ENCODE results near the gene RIPK3. TPM values are rescaled to one million over a fixed set of nuclear protein-coding genes. Genes with fewer than 3 reads are reported as not detected.

Gene RIPK3
- total RNA-seq (2021), result 0.35 TPM in 1 of 2 replicates, not detected in the other
- long read RNA-seq, partial matches to known transcripts, result 0 of 1 reads
- long read RNA-seq, other reads (novel, unspliced or antisense), result 0 of 1 reads

DNA sequence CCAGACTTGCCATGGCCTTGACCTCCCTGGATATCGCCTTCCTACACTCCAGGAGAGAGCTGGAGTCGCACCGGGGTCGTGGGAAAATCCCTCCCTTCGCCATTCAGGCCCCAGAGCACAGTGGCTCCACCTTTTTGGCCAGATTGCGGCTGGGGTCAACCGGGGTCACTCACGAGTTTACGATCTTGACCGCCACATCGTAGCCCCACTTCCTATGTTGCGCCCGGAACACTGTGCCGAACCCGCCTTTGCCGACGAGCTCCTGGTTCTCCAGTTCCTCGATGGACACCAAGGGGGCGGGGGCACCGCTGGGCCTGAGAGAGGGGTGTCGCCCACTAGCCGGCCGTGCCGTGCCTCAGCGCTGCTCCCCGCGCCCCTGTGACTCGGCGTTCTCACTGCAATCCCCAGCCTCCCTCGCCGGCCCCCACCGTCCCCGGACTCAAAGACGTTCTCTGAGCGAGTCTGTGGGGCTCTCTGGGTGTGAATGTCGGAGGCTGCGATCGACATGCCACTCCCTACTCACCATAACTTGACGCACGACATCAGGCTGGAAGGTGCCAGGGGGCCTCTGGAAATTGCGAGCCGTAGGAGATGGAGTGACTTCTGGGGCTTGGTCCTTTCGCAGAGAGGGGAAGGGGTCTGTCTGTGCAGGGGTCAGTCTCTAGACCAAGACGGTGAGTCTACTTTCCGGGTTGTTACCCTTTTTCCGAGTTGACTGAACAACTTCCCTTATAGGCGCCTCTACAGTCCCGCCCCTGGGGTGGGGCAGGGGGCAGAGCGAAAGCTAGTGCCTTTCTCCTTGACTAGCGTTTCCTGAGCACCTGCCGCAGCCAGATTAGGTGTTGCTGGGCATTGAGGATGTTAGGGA is at the start of gene RIPK3:
TSS of gene RIPK3 (minus strand) at position 708 of the 868 bp plus-strand sequence. CDS start at position 543, 165 bp downstream.
- no peak within 1 kb of the TSS for H3K14ac ChIP-seq (ENCODE audit: insufficient read depth, low read length)
- no peak within 1 kb of the TSS for H3K56ac ChIP-seq (ENCODE audit: insufficient read length, low read depth, low read length)
- H4K8ac ChIP-seq (replicated peaks; ENCODE audit: insufficient read length, low read depth, low read length), result no peak within 1 kb of the TSS
- no peaks in the 10 kb centered on the region for H3K79me2 ChIP-seq (ENCODE audit: insufficient read depth, low read length)
- DNase-seq, result peak; percentile 58
- H2BK12ac ChIP-seq (ENCODE audit: insufficient read length, low read depth, low read length), result no peak within 1 kb of the TSS
- no peak within 1 kb of the TSS for H3K4ac ChIP-seq (ENCODE audit: low read depth, low read length)
- peak within 1 kb of the TSS; percentile 74 for H3K4me2 ChIP-seq (ENCODE audit: insufficient read depth, insufficient read length, low read length)
- no peak within 1 kb of the TSS for H2AFZ ChIP-seq (ENCODE audit: low read length)
- H3K18ac ChIP-seq (ENCODE audit: insufficient read length, low read depth, low read length), result no peak within 1 kb of the TSS
- no peaks in the 10 kb centered on the region for H3K9me3 Mint-ChIP-seq
- no peak within 1 kb of the TSS for H2BK120ac ChIP-seq (ENCODE audit: low read depth, low read length, poor library complexity, severe bottlenecking)
- no peak within 1 kb of the TSS for H4K5ac ChIP-seq (ENCODE audit: insufficient read length, low read depth, low read length)
- no peak within 1 kb of the TSS for H3K23ac ChIP-seq (ENCODE audit: insufficient read length, low read depth, low read length)
- no peak within 1 kb of the TSS for H2BK15ac ChIP-seq (ENCODE audit: low read depth, low read length)
- no peak within 1 kb of the TSS for H2BK20ac ChIP-seq (ENCODE audit: low read depth, low read length, poor library complexity, severe bottlenecking)
- H3K27ac ChIP-seq (ENCODE audit: insufficient read length, low read depth, low read length), result no peak within 1 kb of the TSS
- no peaks in the 10 kb centered on the region for H3K36me3 Mint-ChIP-seq (ENCODE audit: insufficient read depth in 1 of 3, low read depth in 3 of 3)
- no peak within 1 kb of the TSS for H2AK5ac ChIP-seq (ENCODE audit: insufficient read length, low read length)
- H3K4me3 Mint-ChIP-seq, result peak within 1 kb of the TSS; percentile 71 to 87
- TF ChIP-seq CTCF (conservative IDR thresholded peaks at IDR 0.05), result no peak
- no peaks in the 10 kb centered on the region; the same call in 1 of the 2 replicates for H3K4me1 ChIP-seq (ENCODE audit: insufficient read depth, low read length)
- H3K9me3 ChIP-seq (ENCODE audit: control insufficient read depth, low read depth, low read length), result no peaks in the 10 kb centered on the region
- no CpG with 5 or more reads among the region's 51 CpGs for WGBS (ENCODE audit: extremely low coverage, insufficient read length, low lambda C conversion rate)
- peaks cover 15% of the 10 kb centered on the region for H3K23me2 ChIP-seq (ENCODE audit: insufficient read length, low read depth, low read length, poor library complexity, severe bottlenecking)
- no peak within 1 kb of the TSS for H3T11ph ChIP-seq (ENCODE audit: low read length)
- H3K27ac Mint-ChIP-seq, result no peak within 1 kb of the TSS; a peak in 1 of 7 replicates
- H3K79me1 ChIP-seq (ENCODE audit: insufficient read depth, low read depth, low read length, poor library complexity, severe bottlenecking), result no peaks in the 10 kb centered on the region
- H3K27me3 Mint-ChIP-seq (ENCODE audit: low read depth), result peaks cover 96% of the 10 kb centered on the region
- no peak within 1 kb of the TSS for H3K9ac ChIP-seq (ENCODE audit: extremely low read depth, insufficient read length, low read length)
- peaks cover 18 to 22% of the 10 kb centered on the region in 2 experiments for H3K4me1 Mint-ChIP-seq
- H4K91ac ChIP-seq (ENCODE audit: insufficient read length, low read depth, low read length), result no peak within 1 kb of the TSS
- no peaks in the 10 kb centered on the region for H4K20me1 ChIP-seq (ENCODE audit: control insufficient read depth, insufficient read depth, insufficient read length)
- H3K27me3 ChIP-seq (ENCODE audit: insufficient read depth, low read length), result peaks cover 53% of the 10 kb centered on the region; the same call in 1 of the 2 replicates
- H2BK5ac ChIP-seq (ENCODE audit: insufficient read length, low read length), result no peak within 1 kb of the TSS
